ENCODE measurements around the gene NSMCE1. TPM values are rescaled to one million over a fixed set of nuclear protein-coding genes. Genes with fewer than 3 reads are reported as not detected.
A peak's percentile ranks its signal among the peaks of the same experiment; 100 is the strongest.

The NSMCE1 gene
- total RNA-seq, 1 donor from 2014 or later, result 53.0 TPM

DNA sequence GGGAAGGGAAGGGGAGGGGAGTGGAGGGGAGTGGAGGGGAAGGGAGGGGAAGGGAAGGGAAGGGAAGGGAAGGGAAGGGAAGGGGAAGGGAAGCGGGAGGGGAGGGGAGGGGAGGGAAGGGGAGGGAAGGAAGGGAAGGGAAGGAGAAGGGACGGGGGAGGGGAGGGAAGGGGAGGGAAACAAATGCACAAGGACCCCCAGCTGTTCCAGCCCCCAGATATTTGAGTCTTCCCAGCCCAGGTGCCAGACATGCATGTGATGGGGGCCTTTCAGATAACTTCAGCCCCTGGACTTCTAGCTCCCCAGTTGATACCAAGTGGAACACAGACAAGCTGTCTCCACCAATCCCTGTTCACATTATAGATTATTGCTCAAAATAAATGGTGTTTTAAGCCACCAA lies 79.9 kb downstream of the NSMCE1 start:
- ATAC-seq (no peak), DNase-seq (no peak)
- Histone ChIP-seq H3K36me3 (no peaks in the 10 kb centered on the region), H3K27ac (no peak overlapping the region), H3K9me3 (no peaks in the 10 kb centered on the region), H3K4me1 (no peaks in the 10 kb centered on the region), H3K27me3 (ENCODE audit: low read depth) (peaks cover 7% of the 10 kb centered on the region), H3K4me3 (no peak overlapping the region)
- TF ChIP-seq CTCF (IDR thresholded peaks at IDR 0.05), result no peak
- intact Hi-C loops (cut with DNase I), result no loop called here

GRCh38 chr16:27185776-27186130 lies 82.8 kb downstream of the NSMCE1 start:
- intact Hi-C loops (cut with DNase I), result no loop called here
- Histone ChIP-seq H3K27ac (no peak overlapping the region), H3K36me3 (no peaks in the 10 kb centered on the region), H3K4me1 (no peaks in the 10 kb centered on the region), H3K4me3 (no peak overlapping the region), H3K27me3 (ENCODE audit: low read depth) (peaks cover 7% of the 10 kb centered on the region), H3K9me3 (no peaks in the 10 kb centered on the region)
- DNase-seq (no peak), ATAC-seq (no peak)
- no peak for TF ChIP-seq CTCF (IDR thresholded peaks at IDR 0.05)

DNA sequence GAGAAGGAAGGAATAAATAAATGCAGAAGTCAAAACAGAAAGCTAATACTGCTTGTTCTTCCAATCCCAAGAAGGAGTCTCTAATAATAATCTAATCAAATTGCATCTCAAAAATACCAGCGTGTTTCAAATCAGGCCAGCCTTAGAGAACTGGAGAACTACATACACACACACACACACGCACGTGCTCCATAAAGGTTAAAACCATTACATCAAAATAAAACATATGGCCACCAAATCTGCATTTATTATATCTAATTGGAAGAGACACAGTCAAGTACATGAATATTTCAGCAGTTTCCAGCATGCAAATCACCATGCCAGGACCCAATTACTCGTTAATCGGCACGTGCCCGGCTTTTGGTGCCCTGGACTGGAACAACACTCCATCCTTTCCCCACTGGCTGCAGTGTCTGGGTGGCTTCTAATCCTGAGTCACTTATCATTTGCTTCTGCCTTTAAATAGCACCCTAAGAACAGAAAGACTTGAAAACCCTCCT lies 85.6 kb downstream of the NSMCE1 start:
- Histone ChIP-seq H3K4me3 (no peak overlapping the region), H3K9me3 (no peaks in the 10 kb centered on the region), H3K27ac (no peak overlapping the region), H3K4me1 (peaks cover 4% of the 10 kb centered on the region), H3K27me3 (ENCODE audit: low read depth) (no peaks in the 10 kb centered on the region), H3K36me3 (no peaks in the 10 kb centered on the region)
- intact Hi-C loops (cut with DNase I), result no loop called here
- no peak for DNase-seq
- TF ChIP-seq CTCF (IDR thresholded peaks at IDR 0.05), result no peak
- no peak for ATAC-seq

DNA sequence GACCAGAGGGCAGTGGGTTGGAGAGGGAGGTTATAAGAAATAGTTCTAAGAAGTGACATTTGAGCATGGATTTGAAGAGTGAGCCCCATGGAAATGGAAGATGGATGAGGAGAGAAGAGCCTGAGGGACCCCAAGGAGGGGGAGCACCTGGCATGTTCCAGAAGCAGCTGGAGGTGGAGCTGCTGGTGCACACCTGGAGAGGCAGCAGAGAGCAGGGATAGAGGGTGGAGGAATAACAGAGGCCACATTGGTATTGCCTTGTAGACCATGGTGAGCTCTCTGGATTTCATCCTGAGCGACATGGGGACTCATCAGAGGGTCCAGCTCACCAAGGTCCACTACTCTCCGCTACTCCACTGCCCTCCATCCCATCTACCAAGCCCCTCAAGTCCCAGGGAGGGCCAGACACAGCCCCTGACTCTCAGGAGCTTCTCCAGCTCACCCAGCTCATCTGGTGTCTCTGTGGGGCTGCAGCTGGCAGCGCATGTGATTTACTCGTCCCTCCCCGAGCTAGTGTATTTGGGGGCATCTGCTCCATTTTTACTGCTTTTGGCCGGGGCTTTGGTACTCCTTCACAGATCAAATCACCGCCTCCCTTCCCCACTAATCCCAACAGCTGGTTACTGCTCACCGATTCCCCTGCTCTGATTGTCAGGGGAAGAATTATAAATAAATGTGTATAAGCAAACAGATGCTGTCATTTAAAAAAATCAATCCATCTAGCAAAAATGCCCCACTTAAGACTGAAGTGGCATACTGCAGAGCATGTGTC lies 87.4 kb downstream of the NSMCE1 start:
- intact Hi-C loops (cut with DNase I), result no loop called here
- no peak for ATAC-seq
- Histone ChIP-seq H3K4me1 (peaks cover 4% of the 10 kb centered on the region), H3K27ac (no peak overlapping the region), H3K27me3 (ENCODE audit: low read depth) (no peaks in the 10 kb centered on the region), H3K4me3 (no peak overlapping the region), H3K9me3 (no peaks in the 10 kb centered on the region), H3K36me3 (no peaks in the 10 kb centered on the region)
- no peak for DNase-seq
- TF ChIP-seq CTCF (IDR thresholded peaks at IDR 0.05), result no peak

DNA sequence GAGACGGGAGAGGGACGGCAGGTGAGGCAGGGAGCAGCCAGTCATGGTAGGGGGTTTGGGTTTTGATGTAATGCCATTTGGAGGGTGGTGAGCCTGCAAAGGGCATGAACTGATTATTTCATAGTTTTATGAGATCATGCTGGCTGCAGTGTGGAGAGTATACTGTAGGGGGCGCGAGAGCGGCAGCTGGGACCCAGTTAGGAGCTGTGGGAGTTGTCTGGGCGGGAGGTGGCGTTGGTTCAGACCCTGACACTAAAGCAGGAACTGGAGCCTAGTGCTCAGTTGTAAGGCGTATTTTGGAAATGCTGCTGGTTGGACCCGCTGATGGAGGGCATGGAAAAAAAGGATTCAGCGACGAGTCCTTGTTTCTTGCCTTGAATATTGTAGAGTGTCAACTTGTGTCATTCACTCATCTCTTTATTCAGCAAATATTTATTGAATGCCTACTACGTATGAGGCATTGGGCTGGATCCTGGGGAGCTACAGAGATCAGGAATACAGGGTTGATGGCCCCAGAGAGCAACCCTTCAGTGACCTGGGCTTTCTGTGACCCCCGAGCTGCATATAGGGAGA lies 89.0 kb downstream of the NSMCE1 start:
- no peak overlapping the region for H3K4me3 ChIP-seq
- ATAC-seq, result peak; percentile 96
- peak; percentile 91 for DNase-seq
- H3K27me3 ChIP-seq (ENCODE audit: low read depth), result no peaks in the 10 kb centered on the region
- intact Hi-C loops (cut with DNase I), result no loop called here
- TF ChIP-seq CTCF (IDR thresholded peaks at IDR 0.05), result peak; percentile 93
- H3K9me3 ChIP-seq, result no peaks in the 10 kb centered on the region
- no peaks in the 10 kb centered on the region for H3K36me3 ChIP-seq
- H3K4me1 ChIP-seq, result peaks cover 4% of the 10 kb centered on the region
- no peak overlapping the region for H3K27ac ChIP-seq
